Fibroblast of pulmonary artery (primary cell): Measurements from ENCODE around the gene MAP1LC3B.

Experiments used
- DNase-seq: peaks from one replicate; pipeline ENCODE4 v3.0.0-alpha.2; 2010; ENCODE audit warnings: low read depth
- H3K4me3 ChIP-seq: replicated peaks from 2 replicates; pipeline ENCODE4 v1.5.1; 2011; ENCODE audit warnings: low read depth, mild to moderate bottlenecking, control low read depth, low read length, moderate library complexity
- CTCF ChIP-seq: IDR thresholded peaks from 2 replicates; pipeline ENCODE4 v1.5.1; 2011; ENCODE audit warnings: mild to moderate bottlenecking, control low read depth, low read length, inconsistent platforms; ENCODE audit errors: missing control alignments

Gene MAP1LC3B

GRCh38 chr16:87411375-87412271 is 19.5 kb downstream of the MAP1LC3B start:
- H3K4me3 ChIP-seq: no peak overlapping the region
- DNase-seq: no peak
- TF ChIP-seq CTCF: no peak

GRCh38 chr16:87412371-87412995 is 20.3 kb downstream of the MAP1LC3B start:
- no peak for DNase-seq
- H3K4me3 ChIP-seq: no peak overlapping the region
- no peak for TF ChIP-seq CTCF

GRCh38 chr16:87412996-87413421 is 20.9 kb downstream of the MAP1LC3B start:
- H3K4me3 ChIP-seq: no peak overlapping the region

GRCh38 chr16:87414251-87414680 is 22.1 kb downstream of the MAP1LC3B start:
- DNase-seq: no peak
- no peak for TF ChIP-seq CTCF
- H3K4me3 ChIP-seq: no peak overlapping the region

More at GRCh38 chr16:87412996-87413421, 20.9 kb downstream of the MAP1LC3B start:
- TF ChIP-seq CTCF: no peak
- DNase-seq: no peak

- TF ChIP-seq CTCF: no peak
- no peak for DNase-seq
- H3K4me3 ChIP-seq: no peak overlapping the region
Measured at GRCh38 chr16:87415441-87415840, 23.3 kb downstream of the MAP1LC3B start.

- peak; percentile 86 for TF ChIP-seq CTCF
- DNase-seq: peak; percentile 73
- H3K4me3 ChIP-seq: no peak overlapping the region
Measured at GRCh38 chr16:87416826-87417527, 24.8 kb downstream of the MAP1LC3B start.
